Measurements from ENCODE around the gene AGAP3.

DNA sequence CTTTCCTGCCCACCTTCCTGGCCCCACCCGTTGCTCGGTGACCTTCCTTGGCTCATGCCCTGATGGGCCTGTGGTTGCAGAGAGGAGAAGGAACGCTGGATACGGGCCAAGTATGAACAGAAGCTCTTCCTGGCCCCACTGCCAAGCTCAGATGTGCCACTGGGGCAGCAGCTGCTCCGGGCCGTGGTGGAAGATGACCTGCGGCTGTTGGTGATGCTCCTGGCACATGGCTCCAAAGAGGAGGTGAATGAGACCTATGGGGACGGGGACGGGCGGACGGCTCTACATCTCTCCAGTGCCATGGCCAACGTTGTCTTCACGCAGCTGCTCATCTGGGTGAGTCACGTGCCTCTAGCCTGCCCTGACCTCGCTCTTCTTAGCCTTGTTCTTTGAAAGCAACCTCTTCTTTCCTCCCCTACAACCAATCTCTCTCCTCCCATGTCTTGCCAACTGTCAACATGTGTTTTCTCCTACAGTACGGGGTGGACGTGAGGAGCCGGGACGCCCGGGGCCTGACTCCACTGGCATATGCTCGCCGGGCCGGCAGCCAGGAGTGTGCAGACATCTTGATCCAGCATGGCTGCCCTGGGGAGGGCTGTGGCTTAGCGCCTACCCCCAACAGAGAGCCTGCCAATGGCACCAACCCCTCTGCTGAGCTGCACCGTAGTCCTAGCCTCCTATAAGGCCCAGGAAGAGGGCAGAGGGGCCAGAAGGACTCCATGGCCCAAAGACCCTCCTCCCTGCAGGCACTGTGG is 57.2 kb downstream of the AGAP3 start:
- TF ChIP-seq, protein P1, sequence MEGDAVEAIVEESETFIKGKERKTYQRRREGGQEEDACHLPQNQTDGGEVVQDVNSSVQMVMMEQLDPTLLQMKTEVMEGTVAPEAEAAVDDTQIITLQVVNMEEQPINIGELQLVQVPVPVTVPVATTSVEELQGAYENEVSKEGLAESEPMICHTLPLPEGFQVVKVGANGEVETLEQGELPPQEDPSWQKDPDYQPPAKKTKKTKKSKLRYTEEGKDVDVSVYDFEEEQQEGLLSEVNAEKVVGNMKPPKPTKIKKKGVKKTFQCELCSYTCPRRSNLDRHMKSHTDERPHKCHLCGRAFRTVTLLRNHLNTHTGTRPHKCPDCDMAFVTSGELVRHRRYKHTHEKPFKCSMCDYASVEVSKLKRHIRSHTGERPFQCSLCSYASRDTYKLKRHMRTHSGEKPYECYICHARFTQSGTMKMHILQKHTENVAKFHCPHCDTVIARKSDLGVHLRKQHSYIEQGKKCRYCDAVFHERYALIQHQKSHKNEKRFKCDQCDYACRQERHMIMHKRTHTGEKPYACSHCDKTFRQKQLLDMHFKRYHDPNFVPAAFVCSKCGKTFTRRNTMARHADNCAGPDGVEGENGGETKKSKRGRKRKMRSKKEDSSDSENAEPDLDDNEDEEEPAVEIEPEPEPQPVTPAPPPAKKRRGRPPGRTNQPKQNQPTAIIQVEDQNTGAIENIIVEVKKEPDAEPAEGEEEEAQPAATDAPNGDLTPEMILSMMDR (conservative IDR thresholded peaks at IDR 0.05 in 1 of 2, IDR thresholded peaks at IDR 0.05 in 1 of 2; ENCODE audit: low read depth in 1 of 2, low read length in 2 of 2): no peak
- no peak for TF ChIP-seq EZH2 (IDR thresholded peaks at IDR 0.05; ENCODE audit: low read length, missing control alignments)

All from fibroblast of lung (primary cell).